D721Med (cell line): Measurements from ENCODE around the gene PSMC1.

Experiments used
- DNase-seq: peaks from one replicate; pipeline ENCODE4 v3.0.0; 2011; ENCODE audit warnings: low spot score; ENCODE audit not compliant: insufficient read length
- FAIRE-seq: peaks from 2 replicates; lab custom pipeline; 2011; peaks lifted over from hg19 to GRCh38; lab: Jason Lieb, UNC
- CTCF ChIP-seq: IDR thresholded peaks from 2 replicates; pipeline ENCODE4 v1.5.1; 2012; ENCODE audit warnings: mild to moderate bottlenecking, control low read depth; ENCODE audit not compliant: insufficient read depth; ENCODE audit errors: missing control alignments

Gene PSMC1

GRCh38 chr14:90268420-90268819 is 12.1 kb downstream of the PSMC1 start:
- no peak for TF ChIP-seq CTCF
- DNase-seq, result no peak
- FAIRE-seq, result no peak

- FAIRE-seq, result no peak
Observed at GRCh38 chr14:90272523-90272922, 16.2 kb downstream of the PSMC1 start.

GRCh38 chr14:90273532-90273931 is 17.2 kb downstream of the PSMC1 start:
- TF ChIP-seq CTCF, result no peak
- no peak for DNase-seq

More at GRCh38 chr14:90272523-90272922, 16.2 kb downstream of the PSMC1 start:
- no peak for TF ChIP-seq CTCF
- no peak for DNase-seq

GRCh38 chr14:90274019-90274418 is 17.7 kb downstream of the PSMC1 start:
- FAIRE-seq, result no peak
- no peak for DNase-seq
- TF ChIP-seq CTCF, result no peak

More at GRCh38 chr14:90273532-90273931, 17.2 kb downstream of the PSMC1 start:
- FAIRE-seq, result no peak

GRCh38 chr14:90274808-90275457 is 18.6 kb downstream of the PSMC1 start:
- no peak for DNase-seq
- no peak for FAIRE-seq
- TF ChIP-seq CTCF, result no peak

- no peak for FAIRE-seq
- TF ChIP-seq CTCF, result no peak
- DNase-seq, result no peak
Observed at GRCh38 chr14:90275458-90275814, 19.1 kb downstream of the PSMC1 start.

GRCh38 chr14:90275820-90276219 is 19.5 kb downstream of the PSMC1 start:
- no peak for DNase-seq
- no peak for FAIRE-seq
- TF ChIP-seq CTCF, result no peak
